ENCODE measurements around the gene MIB1.

- TF ChIP-seq EZH2 (IDR thresholded peaks at IDR 0.05; ENCODE audit: borderline replicate concordance) (no peak), CTCF (IDR thresholded peaks at IDR 0.05; ENCODE audit: poor library complexity) (peak; percentile 61), EZH2phosphoT487 (IDR thresholded peaks at IDR 0.05; ENCODE audit: low read depth, severe bottlenecking, unreplicated experiment) (no peak)
Observed at GRCh38 chr18:21820033-21820810, 79.6 kb downstream of the MIB1 start.

Measured in hepatocyte (in vitro differentiated cells).